ENCODE data around the gene OR4A15.

OR4A15 gene

GRCh38 chr11:55367674-55368073 lies at the start of gene OR4A15:
Gene OR4A15, plus strand, starts transcription at chr11:55367974. Its CDS starts 0 bp downstream, at chr11:55367974.
- DNase-seq (ENCODE audit: low spot score) (no peak), FAIRE-seq (no peak)

DNA sequence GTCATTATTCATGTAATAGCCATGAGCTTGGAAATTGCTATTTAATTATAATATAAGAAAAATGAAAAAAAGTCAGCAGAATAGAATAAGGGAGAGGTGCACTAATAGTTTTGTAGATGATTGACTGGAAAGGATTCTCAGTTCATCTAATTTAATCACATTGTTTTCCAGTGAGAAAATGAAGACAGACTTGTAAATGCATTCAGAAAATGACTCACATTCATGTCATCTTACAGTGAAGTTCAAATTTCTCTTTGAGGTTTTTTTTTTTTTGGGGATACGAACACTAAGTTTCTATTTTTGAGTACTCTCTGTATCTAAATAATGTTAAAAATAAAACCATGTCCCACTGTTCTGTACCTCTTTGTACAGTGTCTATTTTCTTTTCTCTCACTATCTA lies 43.3 kb upstream of the OR4A15 start:
- FAIRE-seq (no peak), DNase-seq (ENCODE audit: low spot score) (no peak)

- DNase-seq (ENCODE audit: low spot score), result no peak
- FAIRE-seq, result no peak
Measured at GRCh38 chr11:55342901-55343300, 24.9 kb upstream of the OR4A15 start, which contains the start of gene OR4A16. Gene OR4A16, plus strand, starts transcription at chr11:55343201. Its CDS starts 0 bp downstream, at chr11:55343201.

DNA sequence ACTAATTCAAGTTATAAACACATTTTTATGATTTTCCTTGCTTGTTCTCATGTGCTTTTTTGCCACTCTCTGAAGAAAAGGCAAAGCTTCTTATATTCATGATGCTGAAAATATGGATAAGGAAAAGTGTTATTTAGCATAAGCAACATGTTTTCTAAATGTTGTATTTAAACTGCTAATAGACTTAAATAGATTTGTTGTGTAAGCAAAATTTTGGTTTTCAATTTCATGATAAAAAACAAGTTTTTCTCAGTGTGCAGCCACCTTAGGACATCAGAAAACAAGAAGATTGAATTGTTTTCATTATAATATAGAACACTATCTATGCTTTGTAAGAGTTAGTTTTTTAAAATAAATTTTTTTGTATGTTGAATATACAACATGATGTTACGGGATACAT lies 22.5 kb upstream of the OR4A15 start:
- FAIRE-seq (no peak), DNase-seq (ENCODE audit: low spot score) (no peak)

GRCh38 chr11:55349032-55349431 lies 18.7 kb upstream of the OR4A15 start:
- FAIRE-seq (no peak), DNase-seq (ENCODE audit: low spot score) (no peak)

DNA sequence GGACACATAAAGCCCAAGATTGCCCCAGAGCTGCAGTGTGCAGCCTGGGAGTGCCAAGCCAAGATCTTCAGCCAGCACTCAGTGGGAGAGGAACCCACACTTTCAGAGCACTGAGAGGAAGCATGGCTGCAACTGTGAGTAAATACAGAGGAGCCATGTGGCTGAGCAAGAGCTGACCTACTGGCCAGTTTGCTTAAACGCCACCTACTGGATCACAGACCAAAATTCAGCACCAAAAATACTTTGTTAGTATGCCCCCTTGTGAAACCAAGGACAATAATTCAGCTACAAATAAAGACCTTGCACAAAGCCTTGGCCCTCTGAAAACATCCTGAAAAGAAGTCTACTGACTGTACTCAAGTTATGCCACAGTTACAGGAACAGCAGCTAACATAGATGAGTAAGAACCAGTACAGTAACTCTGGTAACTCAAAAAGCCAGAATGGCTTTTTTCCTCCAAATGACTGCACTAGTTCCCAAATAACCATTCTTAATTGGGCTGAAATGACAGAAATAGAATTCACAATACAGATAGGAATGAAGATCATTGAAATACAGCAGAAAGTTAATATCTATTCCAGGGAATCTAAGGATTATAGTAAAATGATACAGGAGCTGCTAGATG lies 10.1 kb upstream of the OR4A15 start:
- DNase-seq (ENCODE audit: low spot score) (peak; percentile 12), FAIRE-seq (no peak)

DNA sequence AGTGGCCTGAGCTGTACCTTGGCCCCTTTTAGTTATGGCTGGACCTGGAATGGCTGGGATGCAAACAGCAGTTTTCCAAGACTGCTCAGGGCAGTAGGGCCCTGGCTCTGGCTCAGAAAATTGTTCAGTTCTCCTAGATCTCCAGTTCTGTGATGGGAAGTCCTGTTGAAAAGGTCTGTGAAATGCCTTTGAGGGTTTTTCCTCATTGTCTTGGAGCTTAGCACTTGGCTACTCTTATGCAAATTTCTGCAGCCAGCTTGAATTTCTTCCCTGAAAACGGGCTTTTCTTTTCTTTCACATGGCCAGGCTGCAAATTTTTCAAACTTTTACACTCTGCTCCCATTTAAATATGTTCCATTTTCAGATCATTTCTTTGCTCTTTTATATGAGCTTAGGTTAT lies 33.2 kb downstream of the OR4A15 start:
- DNase-seq (ENCODE audit: low spot score) (no peak), FAIRE-seq (no peak)
